GM23338 (cell line): ENCODE measurements around the gene RAD51B. TPM values are rescaled to one million over a fixed set of nuclear protein-coding genes. Genes with fewer than 3 reads are reported as not detected.

Experiments
- ATAC-seq: fragments of 200-7000 bp; cut with Tn5 transposase; 3 replicates; pipeline ENCODE4 v1.9.1; 2020
- DNase-seq: peaks from one replicate; pipeline ENCODE4 v3.0.0-alpha.2; 2015; ENCODE audit warnings: low spot score
- H2AFZ ChIP-seq: fragments of 200-600 bp; sonication (generic); 2 replicates; pipeline ENCODE4 v1.8.0; 2016; ENCODE audit warnings: antibody characterized with exemption, mild to moderate bottlenecking, moderate library complexity
- H3F3A ChIP-seq: fragments of 200-600 bp; sonication (generic); replicated peaks from 2 replicates; pipeline ENCODE4 v1.8.0; 2017; ENCODE audit warnings: antibody characterized with exemption, mixed run types, low read depth
- H3K27ac ChIP-seq: fragments of 200-600 bp; sonication (generic); 2 replicates; pipeline ENCODE4 v1.6.1; 2016; ENCODE audit warnings: low read depth
- H3K27me3 ChIP-seq: fragments of 200-600 bp; sonication (generic); 2 replicates; pipeline ENCODE4 v1.8.0; 2016; ENCODE audit warnings: mild to moderate bottlenecking, mixed run types, moderate library complexity; ENCODE audit not compliant: insufficient read depth
- H3K36me3 ChIP-seq: fragments of 200-600 bp; sonication (generic); 2 replicates; pipeline ENCODE4 v1.8.0; 2016; ENCODE audit warnings: mild to moderate bottlenecking; ENCODE audit not compliant: insufficient read depth
- H3K4me1 ChIP-seq: fragments of 200-600 bp; sonication (generic); 2 replicates; pipeline ENCODE4 v1.8.0; 2016; ENCODE audit warnings: mild to moderate bottlenecking, moderate library complexity; ENCODE audit not compliant: insufficient read depth
- H3K4me2 ChIP-seq: fragments of 200-600 bp; sonication (generic); 2 replicates; pipeline ENCODE4 v1.7.1; 2017; ENCODE audit warnings: mixed run types
- H3K4me3 ChIP-seq: fragments of 200-600 bp; sonication (generic); 2 replicates; pipeline ENCODE4 v1.6.1; 2016; ENCODE audit warnings: mixed run types
- H3K79me2 ChIP-seq: fragments of 200-600 bp; sonication (generic); replicated peaks from 2 replicates; pipeline ENCODE4 v1.8.0; 2017; ENCODE audit warnings: mild to moderate bottlenecking; ENCODE audit not compliant: insufficient read depth
- H3K9me2 ChIP-seq: fragments of 200-600 bp; sonication (generic); 2 replicates; pipeline ENCODE4 v1.8.0; 2017; ENCODE audit not compliant: insufficient read depth
- H4K20me1 ChIP-seq: fragments of 200-600 bp; sonication (generic); replicated peaks from 2 replicates; pipeline ENCODE4 v1.8.0; 2017; ENCODE audit warnings: mild to moderate bottlenecking; ENCODE audit not compliant: insufficient read depth
- H3K27ac Mint-ChIP-seq: 2 replicates; pipeline ENCODE4 v1.8.0; 2020; ENCODE audit warnings: inconsistent platforms, mild to moderate bottlenecking, moderate library complexity, mixed read lengths
- H3K27me3 Mint-ChIP-seq: 3 replicates; pipeline ENCODE4 v1.8.0; 2022; ENCODE audit warnings: low read depth, mild to moderate bottlenecking, moderate library complexity, mixed read lengths, inconsistent platforms; ENCODE audit not compliant: insufficient read depth, poor library complexity
- H3K36me3 Mint-ChIP-seq: 3 replicates; pipeline ENCODE4 v1.8.0; 2021; ENCODE audit warnings: low read depth, mild to moderate bottlenecking, inconsistent platforms, moderate library complexity, mixed read lengths
- H3K4me1 Mint-ChIP-seq: 3 replicates; pipeline ENCODE4 v1.8.0; 2020; ENCODE audit warnings: mild to moderate bottlenecking, inconsistent platforms, mixed read lengths
- H3K4me3 Mint-ChIP-seq: 3 replicates; pipeline ENCODE4 v1.8.0; 2021; ENCODE audit warnings: moderate library complexity, mild to moderate bottlenecking, inconsistent platforms, mixed read lengths
- H3K9me3 Mint-ChIP-seq: 3 replicates; pipeline ENCODE4 v1.8.0; 2020; ENCODE audit warnings: moderate library complexity, mild to moderate bottlenecking, inconsistent platforms, mixed read lengths
- CREB1 ChIP-seq: fragments of 250-450 bp; sonication (Bioruptor Pico); IDR thresholded peaks from 2 replicates; pipeline ENCODE4 v1.5.0; 2020; ENCODE audit warnings: low read depth, mild to moderate bottlenecking, moderate library complexity
- EZH2 ChIP-seq: fragments of 200-600 bp; sonication (generic); IDR thresholded peaks from one replicate; pipeline ENCODE4 v1.8.0; 2017; ENCODE audit warnings: antibody characterized with exemption, mild to moderate bottlenecking, low read depth; ENCODE audit not compliant: unreplicated experiment
- JUNB ChIP-seq: IDR thresholded peaks from one replicate; pipeline ENCODE4 v1.6.1; 2016; ENCODE audit warnings: antibody characterized with exemption; ENCODE audit not compliant: unreplicated experiment
- NANOG ChIP-seq: IDR thresholded peaks from 2 replicates; pipeline ENCODE4 v1.6.1; 2016; ENCODE audit warnings: antibody characterized with exemption, borderline replicate concordance
- POLR2AphosphoS5 ChIP-seq: IDR thresholded peaks from 2 replicates; pipeline ENCODE4 v1.6.1; 2016; ENCODE audit warnings: antibody characterized with exemption, low read depth
- STAT1 ChIP-seq: IDR thresholded peaks from one replicate; pipeline ENCODE4 v1.6.1; 2016; ENCODE audit warnings: antibody characterized with exemption; ENCODE audit not compliant: unreplicated experiment
- ZNF114 ChIP-seq: fragments of 250-450 bp; sonication (Bioruptor Pico); IDR thresholded peaks from 2 replicates; pipeline ENCODE4 v1.5.0; 2020; ENCODE audit warnings: mild to moderate bottlenecking, moderate library complexity
- ZNF331 ChIP-seq: fragments of 250-450 bp; sonication (Bioruptor Pico); IDR thresholded peaks from 2 replicates; pipeline ENCODE4 v1.5.0; 2020; ENCODE audit warnings: low read depth, mild to moderate bottlenecking, moderate library complexity
- ZNF462 ChIP-seq: fragments of 250-450 bp; sonication (Bioruptor Pico); IDR thresholded peaks from 2 replicates; pipeline ENCODE4 v1.5.0; 2020; ENCODE audit warnings: mild to moderate bottlenecking, moderate library complexity
- polyA plus RNA-seq: library from polyadenylated mRNA; unstranded; fragments of >200 nt; fragmentation: Nextera tagmentation; extraction: Ambion mirVana; gene quantifications from 2 replicates; pipeline ENCODE4 v1.2.1, GENCODE V29; 2016
- total RNA-seq: library from RNA; depleted of rRNA; stranded (reverse); fragments of >200 nt; shearing (Covaris generic); gene quantifications from 2 replicates; pipeline ENCODE4 v1.2.3, GENCODE V29; 2014
- TF ChIP-seq, protein P1 (sequence below), 2 experiments: fragments of 200-600 bp in 1 of 2; sonication (generic) in 1 of 2; conservative IDR thresholded peaks; 2 replicates each; pipeline versions ENCODE4 v1.5.1 to v1.6.1; 2016 to 2017; ENCODE audit warnings: antibody characterized with exemption in 2 of 2, low read depth in 2 of 2, mild to moderate bottlenecking in 2 of 2, moderate library complexity in 1 of 2
- TF ChIP-seq, protein P2 (sequence below): IDR thresholded peaks from 2 replicates; pipeline ENCODE4 v1.6.1; 2016; ENCODE audit warnings: antibody characterized with exemption

The RAD51B gene
- total and polyA plus RNA-seq, 2 experiments from 2014 or later = 15.7 to 29.1 TPM

GRCh38 chr14:68251769-68252100, 432.2 kb downstream of the RAD51B start (continued):
- TF ChIP-seq EZH2 = no peak
- TF ChIP-seq, protein P1, sequence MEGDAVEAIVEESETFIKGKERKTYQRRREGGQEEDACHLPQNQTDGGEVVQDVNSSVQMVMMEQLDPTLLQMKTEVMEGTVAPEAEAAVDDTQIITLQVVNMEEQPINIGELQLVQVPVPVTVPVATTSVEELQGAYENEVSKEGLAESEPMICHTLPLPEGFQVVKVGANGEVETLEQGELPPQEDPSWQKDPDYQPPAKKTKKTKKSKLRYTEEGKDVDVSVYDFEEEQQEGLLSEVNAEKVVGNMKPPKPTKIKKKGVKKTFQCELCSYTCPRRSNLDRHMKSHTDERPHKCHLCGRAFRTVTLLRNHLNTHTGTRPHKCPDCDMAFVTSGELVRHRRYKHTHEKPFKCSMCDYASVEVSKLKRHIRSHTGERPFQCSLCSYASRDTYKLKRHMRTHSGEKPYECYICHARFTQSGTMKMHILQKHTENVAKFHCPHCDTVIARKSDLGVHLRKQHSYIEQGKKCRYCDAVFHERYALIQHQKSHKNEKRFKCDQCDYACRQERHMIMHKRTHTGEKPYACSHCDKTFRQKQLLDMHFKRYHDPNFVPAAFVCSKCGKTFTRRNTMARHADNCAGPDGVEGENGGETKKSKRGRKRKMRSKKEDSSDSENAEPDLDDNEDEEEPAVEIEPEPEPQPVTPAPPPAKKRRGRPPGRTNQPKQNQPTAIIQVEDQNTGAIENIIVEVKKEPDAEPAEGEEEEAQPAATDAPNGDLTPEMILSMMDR (conservative IDR thresholded peaks at IDR 0.05; ENCODE audit: low read depth in 2 of 2) = no peak

DNA sequence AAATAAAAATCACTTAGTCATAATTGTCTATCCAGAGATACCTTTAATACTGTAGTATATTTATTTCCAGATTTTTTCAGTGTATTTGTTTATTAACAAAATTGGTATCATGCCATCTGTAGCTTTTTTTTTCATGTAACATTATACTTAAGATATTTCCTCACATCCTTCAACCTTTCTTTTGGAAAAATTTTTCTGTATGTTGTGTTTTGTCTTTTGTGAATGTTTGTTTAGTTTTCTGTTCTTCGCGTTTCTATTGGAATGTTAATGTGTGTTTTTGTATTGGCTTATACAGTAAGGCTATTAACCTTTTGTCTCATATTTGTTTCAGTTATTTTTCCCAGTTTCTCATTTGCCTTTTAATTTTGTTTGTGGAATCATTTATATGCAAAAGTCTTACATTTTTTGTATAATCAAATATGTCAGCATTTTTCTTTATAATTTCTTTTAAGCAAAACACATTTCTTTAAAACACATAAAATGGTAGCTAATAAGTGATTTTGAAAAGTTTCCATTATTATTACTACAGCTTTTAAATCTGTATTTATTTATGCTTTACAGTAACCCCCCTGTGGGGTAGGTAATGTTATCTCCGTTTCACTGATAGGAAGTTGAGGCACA, 433.7 kb downstream of the RAD51B start:
- H3K27ac ChIP-seq = no peak overlapping the region
- peaks cover 78% of the 10 kb centered on the region for H3K4me1 ChIP-seq
- H3K9me2 ChIP-seq = no peaks in the 10 kb centered on the region
- H3K27ac Mint-ChIP-seq = no peak overlapping the region
- H3K4me2 ChIP-seq = peak overlapping the region; percentile 34; the same call in 1 of the 2 replicates
- ATAC-seq = no peak
- H3K4me3 Mint-ChIP-seq = no peak overlapping the region
- peaks cover under 1% of the 10 kb centered on the region for H3K27me3 Mint-ChIP-seq
- H3K27me3 ChIP-seq = no peaks in the 10 kb centered on the region
- H2AFZ ChIP-seq = no peak overlapping the region
- H3F3A ChIP-seq = no peaks in the 10 kb centered on the region; the same call in 1 of the 2 replicates
- H3K36me3 ChIP-seq = no peaks in the 10 kb centered on the region
- H3K9me3 Mint-ChIP-seq = no peaks in the 10 kb centered on the region
- no peaks in the 10 kb centered on the region for H3K36me3 Mint-ChIP-seq
- no peak overlapping the region for H3K4me3 ChIP-seq
- no peaks in the 10 kb centered on the region for H3K79me2 ChIP-seq
- DNase-seq = no peak
- peaks cover 77% of the 10 kb centered on the region for H3K4me1 Mint-ChIP-seq
- no peaks in the 10 kb centered on the region for H4K20me1 ChIP-seq
- TF ChIP-seq, protein P2, sequence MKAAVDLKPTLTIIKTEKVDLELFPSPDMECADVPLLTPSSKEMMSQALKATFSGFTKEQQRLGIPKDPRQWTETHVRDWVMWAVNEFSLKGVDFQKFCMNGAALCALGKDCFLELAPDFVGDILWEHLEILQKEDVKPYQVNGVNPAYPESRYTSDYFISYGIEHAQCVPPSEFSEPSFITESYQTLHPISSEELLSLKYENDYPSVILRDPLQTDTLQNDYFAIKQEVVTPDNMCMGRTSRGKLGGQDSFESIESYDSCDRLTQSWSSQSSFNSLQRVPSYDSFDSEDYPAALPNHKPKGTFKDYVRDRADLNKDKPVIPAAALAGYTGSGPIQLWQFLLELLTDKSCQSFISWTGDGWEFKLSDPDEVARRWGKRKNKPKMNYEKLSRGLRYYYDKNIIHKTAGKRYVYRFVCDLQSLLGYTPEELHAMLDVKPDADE = no peak
- TF ChIP-seq, protein P1 (conservative IDR thresholded peaks at IDR 0.05; ENCODE audit: low read depth in 2 of 2) = no peak
- TF ChIP-seq ZNF331 (CRISPR knock-in tag) (no peak), POLR2AphosphoS5 (no peak), NANOG (no peak), EZH2 (no peak), ZNF114 (CRISPR knock-in tag) (no peak), CREB1 (CRISPR knock-in tag) (no peak), STAT1 (no peak), JUNB (no peak), ZNF462 (CRISPR knock-in tag) (no peak)
